A673 (cell line): ENCODE data around the gene TSPAN19.

Experiments
- EZH2 ChIP-seq: fragments of 200-600 bp; sonication (generic); IDR thresholded peaks from 2 replicates; pipeline ENCODE4 v1.6.1; 2017; ENCODE audit warnings: borderline replicate concordance, low read depth, mild to moderate bottlenecking, mixed read lengths, antibody characterized with exemption, low read length; ENCODE audit not compliant: poor library complexity, severe bottlenecking
- TF ChIP-seq, protein P1 (sequence below): fragments of 300-800, 200-600 bp; sonication (generic); conservative IDR thresholded peaks from 2 replicates; pipeline ENCODE4 v1.5.1; 2017; ENCODE audit warnings: low read depth, mild to moderate bottlenecking, antibody characterized with exemption, low read length, moderate library complexity, mixed read lengths

- TF ChIP-seq, protein P1, sequence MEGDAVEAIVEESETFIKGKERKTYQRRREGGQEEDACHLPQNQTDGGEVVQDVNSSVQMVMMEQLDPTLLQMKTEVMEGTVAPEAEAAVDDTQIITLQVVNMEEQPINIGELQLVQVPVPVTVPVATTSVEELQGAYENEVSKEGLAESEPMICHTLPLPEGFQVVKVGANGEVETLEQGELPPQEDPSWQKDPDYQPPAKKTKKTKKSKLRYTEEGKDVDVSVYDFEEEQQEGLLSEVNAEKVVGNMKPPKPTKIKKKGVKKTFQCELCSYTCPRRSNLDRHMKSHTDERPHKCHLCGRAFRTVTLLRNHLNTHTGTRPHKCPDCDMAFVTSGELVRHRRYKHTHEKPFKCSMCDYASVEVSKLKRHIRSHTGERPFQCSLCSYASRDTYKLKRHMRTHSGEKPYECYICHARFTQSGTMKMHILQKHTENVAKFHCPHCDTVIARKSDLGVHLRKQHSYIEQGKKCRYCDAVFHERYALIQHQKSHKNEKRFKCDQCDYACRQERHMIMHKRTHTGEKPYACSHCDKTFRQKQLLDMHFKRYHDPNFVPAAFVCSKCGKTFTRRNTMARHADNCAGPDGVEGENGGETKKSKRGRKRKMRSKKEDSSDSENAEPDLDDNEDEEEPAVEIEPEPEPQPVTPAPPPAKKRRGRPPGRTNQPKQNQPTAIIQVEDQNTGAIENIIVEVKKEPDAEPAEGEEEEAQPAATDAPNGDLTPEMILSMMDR, result no peak
- TF ChIP-seq EZH2, result no peak
Measured at GRCh38 chr12:84969226-84969625, 66.9 kb downstream of the TSPAN19 start.
